Small intestine (tissue), 7 donors: ENCODE data around the gene PPARA. TPM values are rescaled to one million over a fixed set of nuclear protein-coding genes. Genes with fewer than 3 reads are reported as not detected.

ENCODE experiments used
- DNase-seq, 2 donors: peaks; one replicate each; pipeline versions ENCODE4 v3.0.0 to v3.0.0-alpha.2; 2013
- FAIRE-seq: peaks from 2 replicates; lab custom pipeline; 2012; peaks lifted over from hg19 to GRCh38; lab: Jason Lieb, UNC
- H3K27ac ChIP-seq, 3 donors: one replicate each; pipeline ENCODE4 v1.5.1; 2013; ENCODE audit warnings: low read length in 2 of 3, mild to moderate bottlenecking in 2 of 3, control low read depth in 1 of 3, inconsistent platforms in 1 of 3, low read depth in 1 of 3, moderate library complexity in 1 of 3
- H3K27me3 ChIP-seq, 3 donors: one replicate each; pipeline ENCODE4 v1.6.1; 2013; ENCODE audit warnings: low read length in 3 of 3, inconsistent platforms in 1 of 3; ENCODE audit not compliant: control insufficient read depth in 3 of 3, insufficient read depth in 3 of 3
- H3K36me3 ChIP-seq, 3 donors: one replicate each; pipeline ENCODE4 v1.6.1; 2013; ENCODE audit warnings: low read length in 3 of 3, inconsistent platforms in 1 of 3, low read depth in 1 of 3, mild to moderate bottlenecking in 1 of 3, moderate library complexity in 1 of 3; ENCODE audit not compliant: control insufficient read depth in 3 of 3, insufficient read depth in 2 of 3
- H3K4me1 ChIP-seq, 3 donors: one replicate each; pipeline ENCODE4 v1.6.1; 2013; ENCODE audit warnings: low read length in 2 of 3, inconsistent platforms in 1 of 3, low read depth in 1 of 3, mild to moderate bottlenecking in 1 of 3, moderate library complexity in 1 of 3; ENCODE audit not compliant: control insufficient read depth in 3 of 3, insufficient read depth in 2 of 3
- H3K4me3 ChIP-seq, 3 donors: one replicate each; pipeline ENCODE4 v1.5.1; 2013; ENCODE audit warnings: low read length in 3 of 3, control low read depth in 1 of 3, inconsistent platforms in 1 of 3, low read depth in 1 of 3, mild to moderate bottlenecking in 1 of 3, moderate library complexity in 1 of 3
- H3K9me3 ChIP-seq, 2 donors: one replicate each; pipeline ENCODE4 v1.6.1; 2013; ENCODE audit warnings: low read depth in 1 of 2, low read length in 1 of 2; ENCODE audit not compliant: control insufficient read depth in 2 of 2, insufficient read depth in 1 of 2
- WGBS, 3 donors: extraction: QIAGEN DNeasy Blood & Tissue Kit; methylation state at CpG; one replicate each; pipeline ENCODE4 v1.1.7; 2013; 5-methylcytosine and 5-hydroxymethylcytosine counted together
- polyA plus RNA-seq, 4 donors: library from polyadenylated mRNA; stranded (reverse) in 3 of 4; unstranded in 1 of 4; fragments of 200-250 nt in 3 of 4; fragments of 120-200 nt in 1 of 4; gene quantifications; one replicate each; pipeline versions ENCODE4 v1.2.1 to v1.2.3, GENCODE V29; 2013
- donor health status: healthy with polysubstance abuse.
- donor health status: control.
- donor health status: control.
- donor health status: Bipolar disorder and iron deficiency.
- donor health status: healthy.

The PPARA gene
- polyA plus RNA-seq, 4 donors, result 19.9 to 53.6 (median 23.0) TPM

- no peaks in the 10 kb centered on the region for H3K27me3 ChIP-seq
- H3K4me3 ChIP-seq, result no peak overlapping the region
- peaks cover 0 to 34% (median 9%) of the 10 kb centered on the region in 3 donors for H3K4me1 ChIP-seq
- H3K9me3 ChIP-seq, result no peaks in the 10 kb centered on the region
- 86 to 91% (median 91%) methylated on average over 10 of the region's 10 CpGs for WGBS, 3 donors
- peaks cover 2 to 43% (median 11%) of the 10 kb centered on the region in 3 donors for H3K36me3 ChIP-seq
- peak overlapping the region in 1 of 3 donors; percentile 32 for H3K27ac ChIP-seq
- no peak for DNase-seq
- FAIRE-seq, result no peak
Measured at GRCh38 chr22:46159777-46160176, 9.5 kb downstream of the PPARA start.

GRCh38 chr22:46162285-46162684 lies 12.0 kb downstream of the PPARA start:
- Histone ChIP-seq H3K36me3 (peaks cover 0 to 42% (median 7%) of the 10 kb centered on the region in 3 donors), H3K4me3 (no peak overlapping the region), H3K4me1 (peaks cover 0 to 30% (median 11%) of the 10 kb centered on the region in 3 donors), H3K9me3 (no peaks in the 10 kb centered on the region), H3K27ac (peak overlapping the region; percentile 46 to 83 (median 51)), H3K27me3 (no peaks in the 10 kb centered on the region)
- 16 to 53% (median 47%) methylated on average over 10 of the region's 10 CpGs for WGBS, 3 donors
- FAIRE-seq (no peak), DNase-seq (peak; percentile 35 to 78)

- Histone ChIP-seq H3K4me1 (peaks cover 0 to 30% (median 12%) of the 10 kb centered on the region in 3 donors), H3K4me3 (no peak overlapping the region), H3K9me3 (no peaks in the 10 kb centered on the region), H3K27ac (peak overlapping the region; percentile 71 to 83 (median 81)), H3K27me3 (no peaks in the 10 kb centered on the region), H3K36me3 (peaks cover 0 to 48% (median 7%) of the 10 kb centered on the region in 3 donors)
- DNase-seq (peak; percentile 64 to 81), FAIRE-seq (no peak)
- 22 to 63% (median 41%) methylated on average over 17 of the region's 17 CpGs for WGBS, 3 donors
Measured at GRCh38 chr22:46162771-46163556, 12.6 kb downstream of the PPARA start.

GRCh38 chr22:46163557-46163888 lies 13.2 kb downstream of the PPARA start:
- H3K4me1 ChIP-seq, result peaks cover 0 to 30% (median 12%) of the 10 kb centered on the region in 3 donors
- H3K27ac ChIP-seq, result peak overlapping the region; percentile 71 to 83 (median 81)
- FAIRE-seq, result no peak
- 54 to 70% (median 62%) methylated on average over 11 of the region's 11 CpGs for WGBS, 3 donors
- no peaks in the 10 kb centered on the region for H3K9me3 ChIP-seq
- H3K4me3 ChIP-seq, result no peak overlapping the region
- no peaks in the 10 kb centered on the region for H3K27me3 ChIP-seq
- H3K36me3 ChIP-seq, result peaks cover 0 to 49% (median 7%) of the 10 kb centered on the region in 3 donors
- no peak for DNase-seq

- WGBS, 3 donors, result 90 to 95% (median 90%) methylated on average over 3 of the region's 3 CpGs
- H3K27me3 ChIP-seq, result no peaks in the 10 kb centered on the region
- DNase-seq, result no peak
- FAIRE-seq, result no peak
- H3K9me3 ChIP-seq, result peaks cover 0 to 17% of the 10 kb centered on the region in 2 donors
- H3K4me1 ChIP-seq, result peaks cover 0 to 31% (median 12%) of the 10 kb centered on the region in 3 donors
- H3K4me3 ChIP-seq, result no peak overlapping the region
- H3K27ac ChIP-seq, result no peak overlapping the region
- H3K36me3 ChIP-seq, result peaks cover 0 to 38% (median 5%) of the 10 kb centered on the region in 3 donors
Measured at GRCh38 chr22:46165977-46166376, 15.7 kb downstream of the PPARA start.

- Histone ChIP-seq H3K27me3 (no peaks in the 10 kb centered on the region), H3K4me1 (peaks cover 0 to 17% (median 4%) of the 10 kb centered on the region in 3 donors), H3K4me3 (no peak overlapping the region), H3K9me3 (peaks cover 0 to 17% of the 10 kb centered on the region in 2 donors), H3K27ac (peak overlapping the region in 2 of 3 donors; percentile 45 to 65), H3K36me3 (peaks cover 0 to 34% (median 0%) of the 10 kb centered on the region in 3 donors)
- WGBS, 3 donors, result 87 to 97% (median 89%) methylated on average over 1 of the region's 1 CpG
- FAIRE-seq, result no peak
- no peak for DNase-seq
Measured at GRCh38 chr22:46169628-46170027, 19.3 kb downstream of the PPARA start.

- Histone ChIP-seq H3K9me3 (peaks cover 0 to 27% of the 10 kb centered on the region in 2 donors), H3K36me3 (peaks cover 0 to 39% (median 0%) of the 10 kb centered on the region in 3 donors), H3K27me3 (no peaks in the 10 kb centered on the region), H3K27ac (peak overlapping the region; percentile 77 to 94 (median 86)), H3K4me3 (peak overlapping the region in 1 of 3 donors; percentile 35), H3K4me1 (peaks cover 0 to 17% (median 2%) of the 10 kb centered on the region in 3 donors)
- DNase-seq (peak in 1 of 2 donors; percentile 62), FAIRE-seq (no peak)
- 19 to 67% (median 49%) methylated on average over 8 of the region's 8 CpGs for WGBS, 3 donors
Measured at GRCh38 chr22:46171940-46172339, 21.6 kb downstream of the PPARA start.

GRCh38 chr22:46172522-46173110 lies 22.3 kb downstream of the PPARA start:
- peaks cover 0 to 31% of the 10 kb centered on the region in 2 donors for H3K9me3 ChIP-seq
- H3K4me3 ChIP-seq, result peak overlapping the region in 1 of 3 donors; percentile 35
- no peaks in the 10 kb centered on the region for H3K27me3 ChIP-seq
- peak overlapping the region in 2 of 3 donors; percentile 86 to 94 for H3K27ac ChIP-seq
- 87 to 91% (median 87%) methylated on average over 11 of the region's 11 CpGs for WGBS, 3 donors
- DNase-seq (no peak), FAIRE-seq (no peak)
- peaks cover 0 to 17% (median 2%) of the 10 kb centered on the region in 3 donors for H3K4me1 ChIP-seq
- H3K36me3 ChIP-seq, result peaks cover 0 to 39% (median 0%) of the 10 kb centered on the region in 3 donors
